ENCODE results near the gene SLIT1. TPM values are rescaled to one million over a fixed set of nuclear protein-coding genes. Genes with fewer than 3 reads are reported as not detected.

The SLIT1 gene
- total RNA-seq, 2 donors from 2014 or later, result 0.44 to 0.50 TPM

DNA sequence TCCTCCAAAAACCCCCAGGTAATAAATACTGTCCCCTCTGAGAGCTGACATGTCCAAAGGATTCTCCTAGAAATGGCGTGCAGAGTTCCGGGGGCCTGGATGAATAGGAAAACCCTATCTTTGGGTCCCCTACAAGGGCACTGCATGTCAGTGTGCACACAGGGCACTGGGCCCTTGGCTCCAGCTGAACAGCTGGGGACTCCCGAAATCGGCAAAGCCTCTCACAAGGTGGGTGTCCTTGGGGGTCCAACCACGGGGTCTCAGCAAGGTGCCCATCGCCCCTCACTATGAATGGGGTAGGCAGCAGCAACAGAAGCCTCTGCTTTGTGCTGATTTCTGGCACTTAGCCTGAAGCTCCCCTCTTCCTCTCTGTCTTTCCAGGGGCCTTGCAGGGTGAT, 46.1 kb downstream of the SLIT1 start:
- Mint-ChIP-seq H3K4me3 (no peak overlapping the region), H3K36me3 (ENCODE audit: low read depth) (no peaks in the 10 kb centered on the region), H3K27ac (no peak overlapping the region), H3K4me1 (no peaks in the 10 kb centered on the region), H3K27me3 (peaks cover 72% of the 10 kb centered on the region)
- H3K9me3 ChIP-seq (ENCODE audit: control insufficient read depth, low read length, poor library complexity, severe bottlenecking), result no peaks in the 10 kb centered on the region
- DNase-seq (no peak), ATAC-seq (no peak)

DNA sequence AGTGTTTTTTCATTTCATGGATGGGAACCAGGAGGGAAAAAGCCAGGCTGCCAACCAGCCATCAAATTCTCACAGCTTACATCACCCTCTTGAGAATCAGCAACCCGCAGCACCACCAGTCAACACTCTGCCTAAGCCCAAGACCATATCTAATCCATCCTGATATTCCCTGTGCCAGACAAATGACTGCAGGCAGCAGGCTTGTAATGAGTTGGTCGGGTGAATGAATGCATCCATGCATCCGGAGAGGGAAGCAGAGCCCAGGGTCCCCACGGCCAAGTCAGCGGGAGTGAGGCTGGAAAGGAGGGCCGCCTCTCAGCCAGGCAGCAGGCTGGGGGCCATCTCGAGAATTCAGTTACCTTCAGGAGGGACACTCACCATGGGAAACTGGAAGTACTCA, 46.9 kb downstream of the SLIT1 start:
- no peaks in the 10 kb centered on the region for H3K4me1 Mint-ChIP-seq
- no peak for DNase-seq
- H3K36me3 Mint-ChIP-seq (ENCODE audit: low read depth), result no peaks in the 10 kb centered on the region
- no peaks in the 10 kb centered on the region for H3K9me3 ChIP-seq (ENCODE audit: control insufficient read depth, low read length, poor library complexity, severe bottlenecking)
- no peak overlapping the region for H3K4me3 Mint-ChIP-seq
- peaks cover 66% of the 10 kb centered on the region for H3K27me3 Mint-ChIP-seq
- H3K27ac Mint-ChIP-seq, result no peak overlapping the region
- ATAC-seq, result no peak

DNA sequence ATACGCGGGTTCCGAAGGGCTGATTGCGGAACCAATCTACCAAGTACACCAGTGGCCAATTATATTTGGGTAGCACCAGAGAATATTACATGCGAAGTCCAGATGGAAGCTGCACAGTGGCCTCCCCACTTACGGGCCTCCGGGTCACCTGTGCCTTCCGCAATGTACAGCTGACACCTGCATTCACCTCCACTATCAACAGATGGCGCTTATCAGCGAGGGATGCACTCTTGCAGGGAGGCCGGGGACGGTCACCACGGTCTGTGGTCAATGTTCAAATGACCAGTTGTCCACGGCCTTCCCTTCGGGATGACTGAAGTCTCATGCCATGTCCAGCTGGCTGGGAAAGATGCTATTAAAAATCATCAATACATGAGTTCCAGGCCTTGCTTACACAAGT, 47.6 kb downstream of the SLIT1 start:
- Mint-ChIP-seq H3K4me1 (no peaks in the 10 kb centered on the region), H3K4me3 (no peak overlapping the region), H3K36me3 (ENCODE audit: low read depth) (no peaks in the 10 kb centered on the region), H3K27me3 (peaks cover 59% of the 10 kb centered on the region), H3K27ac (no peak overlapping the region)
- DNase-seq (no peak), ATAC-seq (no peak)
- no peaks in the 10 kb centered on the region for H3K9me3 ChIP-seq (ENCODE audit: control insufficient read depth, low read length, poor library complexity, severe bottlenecking)

DNA sequence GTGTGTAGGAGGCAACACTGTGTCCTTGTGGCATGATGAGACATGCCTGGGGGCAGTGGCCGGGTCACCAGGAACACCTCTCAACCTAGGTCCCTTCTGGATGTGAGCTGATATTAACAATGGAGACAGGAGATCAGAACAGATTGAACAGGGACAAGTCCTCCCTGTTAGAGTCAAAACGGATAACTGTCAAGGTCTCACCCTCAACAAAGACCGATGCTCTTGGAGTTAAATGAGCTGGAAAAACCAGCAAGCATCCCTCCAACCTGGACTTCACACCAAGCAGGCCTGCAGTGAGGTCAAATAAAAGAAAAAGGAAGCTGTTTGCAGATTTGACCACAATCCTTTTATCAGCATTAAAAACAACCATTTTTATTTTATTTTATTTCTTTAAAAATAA, 49.0 kb downstream of the SLIT1 start:
- peaks cover 57% of the 10 kb centered on the region for H3K27me3 Mint-ChIP-seq
- no peak for DNase-seq
- H3K4me3 Mint-ChIP-seq, result no peak overlapping the region
- no peaks in the 10 kb centered on the region for H3K9me3 ChIP-seq (ENCODE audit: control insufficient read depth, low read length, poor library complexity, severe bottlenecking)
- no peak for ATAC-seq
- H3K36me3 Mint-ChIP-seq (ENCODE audit: low read depth), result no peaks in the 10 kb centered on the region
- H3K4me1 Mint-ChIP-seq, result no peaks in the 10 kb centered on the region
- H3K27ac Mint-ChIP-seq, result no peak overlapping the region

DNA sequence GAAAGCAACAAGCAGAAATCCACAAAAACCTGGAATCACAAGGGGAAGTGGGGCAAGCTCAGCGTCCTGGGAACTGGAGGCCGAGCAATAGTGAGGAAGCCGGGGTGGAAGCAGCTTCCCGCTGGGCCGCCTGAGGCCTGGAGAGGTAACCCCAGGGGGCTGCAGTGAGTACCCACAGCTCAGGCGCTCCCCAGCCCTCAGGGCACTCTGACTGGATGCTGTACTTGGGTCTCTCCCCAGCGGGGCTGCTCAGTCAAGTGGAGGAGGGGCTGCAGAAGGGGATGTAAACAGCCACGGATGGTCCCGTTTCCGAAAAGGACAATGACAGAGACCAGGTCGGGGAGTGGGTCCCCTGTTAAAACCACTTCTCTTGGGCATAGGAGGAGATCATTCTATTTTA, 50.3 kb downstream of the SLIT1 start:
- ATAC-seq, result no peak
- H3K27me3 Mint-ChIP-seq, result peaks cover 55% of the 10 kb centered on the region
- no peaks in the 10 kb centered on the region for H3K9me3 ChIP-seq (ENCODE audit: control insufficient read depth, low read length, poor library complexity, severe bottlenecking)
- no peak overlapping the region for H3K4me3 Mint-ChIP-seq
- H3K27ac Mint-ChIP-seq, result no peak overlapping the region
- no peaks in the 10 kb centered on the region for H3K36me3 Mint-ChIP-seq (ENCODE audit: low read depth)
- H3K4me1 Mint-ChIP-seq, result no peaks in the 10 kb centered on the region
- no peak for DNase-seq

DNA sequence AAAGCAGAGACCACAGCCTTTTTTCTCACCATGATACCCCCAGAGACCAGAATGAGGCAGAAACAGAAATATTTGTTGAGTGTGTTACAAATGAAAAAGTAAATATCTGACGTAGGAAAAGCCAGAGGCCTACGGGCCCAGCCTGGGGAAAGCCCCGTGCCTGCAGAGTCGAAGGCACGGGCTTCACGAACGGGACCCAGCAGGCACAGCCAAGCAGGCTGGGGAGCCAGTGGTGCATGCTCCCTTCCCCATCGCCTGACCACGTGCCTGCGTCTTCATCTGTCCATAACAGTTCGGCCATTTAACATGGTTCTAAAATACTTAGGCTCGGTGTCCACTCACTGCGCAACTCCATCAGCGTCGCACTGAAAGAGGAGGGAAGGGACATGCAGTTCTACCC, 50.8 kb downstream of the SLIT1 start:
- no peak overlapping the region for H3K4me3 Mint-ChIP-seq
- H3K27me3 Mint-ChIP-seq, result peaks cover 52% of the 10 kb centered on the region
- DNase-seq, result no peak
- no peak for ATAC-seq
- H3K9me3 ChIP-seq (ENCODE audit: control insufficient read depth, low read length, poor library complexity, severe bottlenecking), result no peaks in the 10 kb centered on the region
- no peak overlapping the region for H3K27ac Mint-ChIP-seq
- no peaks in the 10 kb centered on the region for H3K36me3 Mint-ChIP-seq (ENCODE audit: low read depth)
- no peaks in the 10 kb centered on the region for H3K4me1 Mint-ChIP-seq

DNA sequence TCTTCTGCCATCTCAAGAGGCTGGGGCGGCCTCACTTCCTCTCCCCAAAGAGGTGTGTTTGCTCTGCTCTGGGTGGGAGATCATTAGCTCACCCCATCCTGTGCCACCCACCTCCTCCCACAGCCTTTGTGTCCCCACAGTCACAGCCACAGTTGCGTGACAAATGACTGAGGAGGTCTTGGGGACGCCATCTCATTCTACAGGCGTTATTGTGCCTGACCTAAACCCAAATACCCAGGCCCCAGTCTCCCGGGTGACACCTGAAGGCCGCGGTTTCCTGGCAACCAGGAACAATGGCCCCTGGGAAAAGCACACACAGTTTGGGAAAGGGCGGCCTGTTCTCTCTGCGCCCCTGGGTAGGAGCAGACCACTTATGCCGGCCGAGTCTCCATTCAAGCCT, 51.6 kb downstream of the SLIT1 start:
- H3K4me3 Mint-ChIP-seq, result no peak overlapping the region
- ATAC-seq, result no peak
- no peaks in the 10 kb centered on the region for H3K4me1 Mint-ChIP-seq
- no peak for DNase-seq
- peaks cover 55% of the 10 kb centered on the region for H3K27me3 Mint-ChIP-seq
- H3K27ac Mint-ChIP-seq, result no peak overlapping the region
- no peaks in the 10 kb centered on the region for H3K9me3 ChIP-seq (ENCODE audit: control insufficient read depth, low read length, poor library complexity, severe bottlenecking)
- no peaks in the 10 kb centered on the region for H3K36me3 Mint-ChIP-seq (ENCODE audit: low read depth)

DNA sequence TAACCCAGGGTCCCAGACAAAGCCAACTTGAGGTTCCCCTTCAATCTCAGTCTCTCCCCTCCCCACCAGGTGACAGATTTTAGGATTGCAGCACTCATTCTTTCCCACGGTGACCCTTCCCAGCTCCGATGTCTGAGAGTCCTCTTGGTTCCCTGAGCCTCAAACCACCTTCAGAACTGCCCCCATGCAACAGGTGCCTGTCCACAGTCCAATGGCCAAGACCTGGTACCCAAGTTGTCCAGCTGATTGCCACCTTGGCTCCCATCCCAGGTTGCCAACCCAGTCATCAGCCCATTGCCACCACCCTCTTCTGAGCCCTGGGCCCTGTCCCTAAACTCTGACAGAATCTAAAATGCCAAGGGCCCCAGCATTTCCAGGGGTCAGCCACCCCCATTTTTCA, 53.5 kb downstream of the SLIT1 start:
- no peak for DNase-seq
- ATAC-seq, result no peak
- no peak overlapping the region for H3K4me3 Mint-ChIP-seq
- no peaks in the 10 kb centered on the region for H3K9me3 ChIP-seq (ENCODE audit: control insufficient read depth, low read length, poor library complexity, severe bottlenecking)
- H3K4me1 Mint-ChIP-seq, result peaks cover 2% of the 10 kb centered on the region
- H3K36me3 Mint-ChIP-seq (ENCODE audit: low read depth), result no peaks in the 10 kb centered on the region
- peaks cover 39% of the 10 kb centered on the region for H3K27me3 Mint-ChIP-seq
- no peak overlapping the region for H3K27ac Mint-ChIP-seq

DNA sequence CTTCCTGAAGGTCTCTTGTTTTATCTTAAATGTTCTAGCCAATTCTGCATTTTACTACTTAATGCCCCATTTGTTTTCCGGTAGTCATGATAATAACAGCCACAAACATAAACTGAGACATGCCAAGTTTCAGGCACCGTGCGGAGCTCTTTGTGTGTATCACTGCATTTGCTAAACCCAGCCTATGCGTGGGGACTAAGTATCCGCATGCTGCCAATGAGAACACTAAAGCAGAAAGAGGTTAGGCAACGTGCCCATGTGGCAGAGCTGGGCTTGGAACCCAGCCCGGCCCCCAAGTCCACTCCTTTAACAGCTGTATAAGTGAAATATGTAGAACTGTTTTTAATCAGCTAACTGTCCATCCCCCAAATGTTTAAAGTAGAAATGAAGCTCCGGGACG, 54.1 kb downstream of the SLIT1 start:
- ATAC-seq, result no peak
- H3K9me3 ChIP-seq (ENCODE audit: control insufficient read depth, low read length, poor library complexity, severe bottlenecking), result no peaks in the 10 kb centered on the region
- H3K27ac Mint-ChIP-seq, result no peak overlapping the region
- peaks cover 2% of the 10 kb centered on the region for H3K4me1 Mint-ChIP-seq
- H3K36me3 Mint-ChIP-seq (ENCODE audit: low read depth), result no peaks in the 10 kb centered on the region
- H3K4me3 Mint-ChIP-seq, result no peak overlapping the region
- no peak for DNase-seq
- peaks cover 39% of the 10 kb centered on the region for H3K27me3 Mint-ChIP-seq

DNA sequence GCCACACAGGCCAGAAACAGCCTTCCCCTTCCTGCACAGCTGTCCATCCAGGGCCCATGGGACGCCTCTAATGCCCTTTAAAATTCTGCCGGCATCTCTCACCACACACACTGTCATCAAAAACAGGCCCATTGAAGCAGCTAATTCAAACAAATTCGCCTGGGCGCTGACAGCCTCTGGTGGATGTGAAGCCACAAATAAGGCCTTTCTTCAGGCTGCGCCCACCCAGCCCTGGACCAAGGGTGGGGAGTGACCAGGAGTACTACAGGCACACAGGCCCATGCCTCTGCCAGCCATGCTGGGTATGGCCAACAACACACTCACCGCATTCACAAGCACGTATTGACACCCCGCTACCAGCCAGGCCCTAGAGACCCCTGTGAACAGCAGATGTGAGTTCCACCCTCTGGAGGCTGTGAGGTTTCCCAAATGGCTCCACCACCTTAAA, 54.6 kb downstream of the SLIT1 start:
- no peak overlapping the region for H3K27ac Mint-ChIP-seq
- no peaks in the 10 kb centered on the region for H3K36me3 Mint-ChIP-seq (ENCODE audit: low read depth)
- no peaks in the 10 kb centered on the region for H3K9me3 ChIP-seq (ENCODE audit: control insufficient read depth, low read length, poor library complexity, severe bottlenecking)
- H3K27me3 Mint-ChIP-seq, result peaks cover 35% of the 10 kb centered on the region
- ATAC-seq (no peak), DNase-seq (no peak)
- H3K4me3 Mint-ChIP-seq, result no peak overlapping the region
- H3K4me1 Mint-ChIP-seq, result peaks cover 2% of the 10 kb centered on the region

DNA sequence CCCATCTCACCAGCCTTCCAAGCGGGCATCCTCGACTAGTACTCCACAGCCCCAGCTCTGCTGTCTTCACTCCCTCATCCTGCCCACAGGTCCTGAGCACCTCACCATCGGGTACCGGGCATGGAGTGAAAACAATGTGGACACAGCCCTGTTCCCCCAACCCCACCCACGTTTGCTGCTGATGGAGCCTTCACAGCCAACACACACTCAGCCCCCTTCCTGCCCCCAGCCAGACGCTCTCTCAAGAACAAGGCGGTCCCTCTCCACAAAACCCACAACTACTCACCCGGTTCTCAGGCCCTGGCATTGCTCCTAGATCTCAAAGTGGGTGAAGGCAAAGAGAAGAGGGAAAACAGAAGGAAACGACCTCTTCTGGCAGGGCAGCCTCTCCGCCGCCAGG, 56.1 kb downstream of the SLIT1 start:
- ATAC-seq (no peak), DNase-seq (no peak)
- H3K36me3 Mint-ChIP-seq (ENCODE audit: low read depth), result no peaks in the 10 kb centered on the region
- no peaks in the 10 kb centered on the region for H3K9me3 ChIP-seq (ENCODE audit: control insufficient read depth, low read length, poor library complexity, severe bottlenecking)
- peaks cover 31% of the 10 kb centered on the region for H3K27me3 Mint-ChIP-seq
- peak overlapping the region; percentile 34 for H3K27ac Mint-ChIP-seq
- H3K4me1 Mint-ChIP-seq, result peaks cover 2% of the 10 kb centered on the region
- H3K4me3 Mint-ChIP-seq, result no peak overlapping the region

DNA sequence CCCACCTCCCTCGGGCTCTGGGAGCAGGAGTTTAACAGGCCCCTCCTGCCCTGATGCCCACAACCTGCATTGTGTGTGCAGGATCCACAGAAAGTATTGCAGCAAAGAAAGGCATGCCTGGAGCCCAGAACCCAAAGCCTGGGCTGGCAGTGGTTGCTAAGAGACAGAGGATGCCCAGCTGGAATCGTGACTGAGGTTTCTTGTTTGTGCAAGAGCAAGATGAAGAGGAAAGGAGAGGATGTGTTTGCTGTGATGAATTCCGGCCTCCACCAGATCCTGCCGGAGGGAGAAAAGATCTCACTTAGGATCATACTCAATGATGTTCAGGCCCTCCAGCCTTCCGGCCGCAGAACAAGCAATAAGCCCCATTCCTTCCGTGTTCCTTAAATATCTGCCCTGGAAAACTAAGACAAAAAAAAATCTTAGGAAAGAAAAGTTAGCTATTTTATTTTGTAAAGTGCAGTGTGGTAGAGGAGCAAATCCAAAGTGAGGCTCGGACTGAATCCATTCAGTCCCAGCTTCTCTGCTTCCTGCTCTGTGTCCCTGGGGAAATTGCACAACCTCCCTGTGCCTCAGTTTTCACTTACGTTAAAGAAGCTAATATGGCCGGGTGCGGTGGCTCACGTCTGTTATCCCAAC, 57.1 kb downstream of the SLIT1 start:
- H3K36me3 Mint-ChIP-seq (ENCODE audit: low read depth), result no peaks in the 10 kb centered on the region
- peaks cover 2% of the 10 kb centered on the region for H3K4me1 Mint-ChIP-seq
- ATAC-seq, result no peak

DNA sequence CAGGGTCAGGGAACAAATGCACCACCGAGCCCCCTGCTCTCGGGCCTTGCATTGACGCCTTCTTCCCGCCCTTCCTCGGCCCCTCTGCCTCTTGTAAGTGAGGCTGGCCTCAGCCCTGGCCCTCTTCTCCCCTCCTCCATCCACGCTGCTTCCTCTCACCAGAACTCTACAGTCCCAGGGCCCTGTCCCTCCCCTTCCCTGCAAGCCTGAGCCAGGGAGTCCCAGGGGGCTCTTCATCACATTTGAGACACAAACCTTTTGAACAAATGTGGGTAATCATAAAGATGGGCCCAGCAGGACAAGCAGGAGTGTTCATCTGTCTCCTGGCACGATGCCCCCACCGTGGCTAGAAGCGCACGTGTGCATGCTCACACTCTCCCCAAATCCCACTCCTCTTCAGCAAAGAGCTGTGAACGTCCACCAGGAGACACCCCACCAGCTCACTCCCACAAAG, 57.7 kb downstream of the SLIT1 start:
- peaks cover 35% of the 10 kb centered on the region for H3K27me3 Mint-ChIP-seq
- no peak for ATAC-seq
- no peaks in the 10 kb centered on the region for H3K36me3 Mint-ChIP-seq (ENCODE audit: low read depth)
- no peaks in the 10 kb centered on the region for H3K9me3 ChIP-seq (ENCODE audit: control insufficient read depth, low read length, poor library complexity, severe bottlenecking)
- DNase-seq, result no peak
- peaks cover 2% of the 10 kb centered on the region for H3K4me1 Mint-ChIP-seq
- H3K4me3 Mint-ChIP-seq, result no peak overlapping the region
- peak overlapping the region; percentile 45 for H3K27ac Mint-ChIP-seq

More for the DNA sequence above, 57.1 kb downstream of the SLIT1 start:
- H3K27ac Mint-ChIP-seq, result peak overlapping the region; percentile 45
- no peaks in the 10 kb centered on the region for H3K9me3 ChIP-seq (ENCODE audit: control insufficient read depth, low read length, poor library complexity, severe bottlenecking)
- DNase-seq, result no peak
- peaks cover 34% of the 10 kb centered on the region for H3K27me3 Mint-ChIP-seq
- no peak overlapping the region for H3K4me3 Mint-ChIP-seq

DNA sequence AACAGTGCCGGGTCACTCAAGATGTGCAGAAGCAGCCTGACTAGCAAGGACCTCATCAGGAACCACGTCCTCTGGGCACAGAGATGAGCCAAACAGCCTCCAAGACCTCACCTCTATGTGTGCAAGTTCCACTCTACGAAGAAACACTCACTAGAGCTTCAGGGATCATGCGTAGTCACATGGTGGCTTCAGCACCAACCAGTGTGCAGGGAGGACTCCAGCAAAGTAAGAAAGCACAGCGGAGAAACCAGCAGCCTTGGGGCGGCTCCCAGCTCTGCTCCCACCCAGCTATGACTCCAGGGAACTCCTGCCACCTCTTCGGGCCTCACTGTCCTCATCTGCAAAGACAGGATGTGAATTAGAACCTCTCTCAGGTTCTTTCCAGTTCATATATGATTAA, 58.2 kb downstream of the SLIT1 start:
- H3K9me3 ChIP-seq (ENCODE audit: control insufficient read depth, low read length, poor library complexity, severe bottlenecking), result no peaks in the 10 kb centered on the region
- H3K36me3 Mint-ChIP-seq (ENCODE audit: low read depth), result no peaks in the 10 kb centered on the region
- no peak overlapping the region for H3K27ac Mint-ChIP-seq
- no peak overlapping the region for H3K4me3 Mint-ChIP-seq
- no peak for DNase-seq
- H3K4me1 Mint-ChIP-seq, result peaks cover 2% of the 10 kb centered on the region
- no peak for ATAC-seq
- peaks cover 37% of the 10 kb centered on the region for H3K27me3 Mint-ChIP-seq

Measured in T-helper 17 cell (primary cell).